Peyer's patch (tissue), 4 donors: Measurements from ENCODE around the gene NOX5. TPM values are rescaled to one million over a fixed set of nuclear protein-coding genes. Genes with fewer than 3 reads are reported as not detected.
A peak's percentile ranks its signal among the peaks of the same experiment; 100 is the strongest.

Experiments used
- DNase-seq, 3 donors: peaks; one replicate each; pipeline ENCODE4 v3.0.0-alpha.2; 2017 to 2019
- H3K27ac ChIP-seq, 4 donors: fragments of 200-600 bp; sonication (generic); one replicate each; pipeline ENCODE4 v1.5.1; 2016 to 2019
- H3K27me3 ChIP-seq, 2 donors: fragments of 200-600 bp; sonication (generic); one replicate each; pipeline ENCODE4 v1.5.1; 2019
- H3K36me3 ChIP-seq, 3 donors: fragments of 200-600 bp; sonication (generic); one replicate each; pipeline ENCODE4 v1.5.1; 2016 to 2019
- H3K4me1 ChIP-seq, 4 donors: fragments of 200-600 bp; sonication (generic); one replicate each; pipeline ENCODE4 v1.5.1; 2016 to 2019
- H3K4me3 ChIP-seq, 4 donors: fragments of 200-600 bp; sonication (generic); 1 replicate in 3 of 4; 2 replicates in 1 of 4; pipeline ENCODE4 v1.5.1; 2016 to 2019; ENCODE audit warnings: mild to moderate bottlenecking in 1 of 4
- H3K9me3 ChIP-seq, 4 donors: fragments of 200-600 bp; sonication (generic); one replicate each; pipeline ENCODE4 v1.5.1; 2016 to 2019; ENCODE audit warnings: mild to moderate bottlenecking in 1 of 4
- CTCF ChIP-seq, 6 experiments: fragments of 450-650 bp in 4 of 6; fragments of 200-600 bp in 2 of 6; sonication (generic) in 1 of 6; IDR thresholded peaks; one replicate each; pipeline ENCODE4 v1.5.1; 2017 to 2019; ENCODE audit warnings: antibody characterized with exemption in 6 of 6, mild to moderate bottlenecking in 3 of 6, moderate library complexity in 1 of 6
- POLR2A ChIP-seq, 2 donors: fragments of 450-650 bp; IDR thresholded peaks; one replicate each; pipeline ENCODE4 v1.5.1; 2017; ENCODE audit warnings: antibody characterized with exemption in 2 of 2, mild to moderate bottlenecking in 2 of 2, moderate library complexity in 2 of 2
- total RNA-seq, 4 donors: library from RNA; depleted of rRNA; stranded (reverse); fragments of >200 nt; gene quantifications; one replicate each; pipeline ENCODE4 v1.1.0, GENCODE V29; 2016

The NOX5 gene
- total RNA-seq, 4 donors from 2014 or later: 0.13 to 5.0 TPM; not detected in 2

- Histone ChIP-seq H3K27me3 (no peaks in the 10 kb centered on the region), H3K27ac (no peak overlapping the region), H3K4me1 (peaks cover 0 to 7% (median 0%) of the 10 kb centered on the region in 4 donors), H3K36me3 (no peaks in the 10 kb centered on the region), H3K4me3 (no peak overlapping the region), H3K9me3 (no peaks in the 10 kb centered on the region)
- DNase-seq: no peak
- no peak for TF ChIP-seq POLR2A (IDR thresholded peaks at IDR 0.05)
- TF ChIP-seq CTCF (IDR thresholded peaks at IDR 0.05): no peak
These were observed 60.9 kb downstream of the NOX5 start for GRCh38 chr15:69075440-69075839.

GRCh38 chr15:69076756-69077155, 62.3 kb downstream of the NOX5 start:
- Histone ChIP-seq H3K36me3 (no peaks in the 10 kb centered on the region), H3K4me1 (peaks cover 0 to 12% (median 0%) of the 10 kb centered on the region in 4 donors), H3K4me3 (no peak overlapping the region), H3K27me3 (no peaks in the 10 kb centered on the region), H3K9me3 (no peaks in the 10 kb centered on the region), H3K27ac (no peak overlapping the region)
- no peak for DNase-seq
- TF ChIP-seq CTCF (IDR thresholded peaks at IDR 0.05) (no peak), POLR2A (IDR thresholded peaks at IDR 0.05) (no peak)

GRCh38 chr15:69078638-69079037, 64.1 kb downstream of the NOX5 start:
- Histone ChIP-seq H3K27ac (no peak overlapping the region), H3K9me3 (no peaks in the 10 kb centered on the region), H3K27me3 (no peaks in the 10 kb centered on the region), H3K4me1 (peaks cover 0 to 16% (median 0%) of the 10 kb centered on the region in 4 donors), H3K4me3 (no peak overlapping the region), H3K36me3 (no peaks in the 10 kb centered on the region)
- no peak for DNase-seq
- TF ChIP-seq CTCF (IDR thresholded peaks at IDR 0.05) (no peak), POLR2A (IDR thresholded peaks at IDR 0.05) (no peak)

GRCh38 chr15:69080295-69081248, 66.1 kb downstream of the NOX5 start:
- TF ChIP-seq POLR2A (IDR thresholded peaks at IDR 0.05): no peak
- TF ChIP-seq CTCF (IDR thresholded peaks at IDR 0.05): no peak
- Histone ChIP-seq H3K27ac (peak overlapping the region in 3 of 4 donors; percentile 20 to 77 (median 43)), H3K27me3 (no peaks in the 10 kb centered on the region), H3K4me1 (peaks cover 0 to 9% (median 0%) of the 10 kb centered on the region in 4 donors), H3K9me3 (no peaks in the 10 kb centered on the region), H3K4me3 (no peak overlapping the region), H3K36me3 (no peaks in the 10 kb centered on the region)
- DNase-seq: no peak

GRCh38 chr15:69081310-69082004, 67.0 kb downstream of the NOX5 start:
- peak overlapping the region; percentile 20 to 77 (median 37) for H3K27ac ChIP-seq
- no peaks in the 10 kb centered on the region for H3K27me3 ChIP-seq
- no peak for DNase-seq

More at GRCh38 chr15:69081310-69082004, 67.0 kb downstream of the NOX5 start:
- Histone ChIP-seq H3K9me3 (no peaks in the 10 kb centered on the region), H3K4me3 (no peak overlapping the region), H3K4me1 (peaks cover 0 to 9% (median 0%) of the 10 kb centered on the region in 4 donors), H3K36me3 (no peaks in the 10 kb centered on the region)
- TF ChIP-seq CTCF (IDR thresholded peaks at IDR 0.05) (no peak), POLR2A (IDR thresholded peaks at IDR 0.05) (no peak)
